Activated CD4-positive, alpha-beta T cell treated with anti-CD3 and anti-CD28 coated beads for 4 hours (primary cell): Measurements from ENCODE around the gene AUTS2.

Source experiments
- DNase-seq, 2 donors: peaks; one replicate each; pipeline ENCODE4 v3.0.0-alpha.2; 2020

The AUTS2 gene

GRCh38 chr7:70376561-70377031 lies 778.3 kb downstream of the AUTS2 start:
- DNase-seq, result no peak

DNA sequence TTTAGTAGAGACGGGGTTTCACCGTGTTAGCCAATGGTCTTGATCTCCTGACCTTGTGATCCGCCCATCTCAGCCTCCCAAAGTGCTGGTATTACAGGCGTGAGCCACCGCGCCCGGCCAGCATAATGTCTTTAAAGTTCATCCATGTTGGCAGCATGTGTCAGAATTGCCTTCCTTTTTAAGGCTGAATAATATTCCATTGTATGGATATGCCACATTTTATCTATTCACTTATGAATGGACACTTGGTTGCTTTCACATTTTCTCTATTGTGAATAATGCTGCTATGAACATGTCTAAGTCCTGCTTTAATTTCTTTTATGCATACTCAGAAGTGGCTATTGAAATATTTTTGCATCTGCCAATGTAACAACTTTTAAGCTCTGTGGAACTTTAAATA lies 779.7 kb downstream of the AUTS2 start:
- no peak for DNase-seq

DNA sequence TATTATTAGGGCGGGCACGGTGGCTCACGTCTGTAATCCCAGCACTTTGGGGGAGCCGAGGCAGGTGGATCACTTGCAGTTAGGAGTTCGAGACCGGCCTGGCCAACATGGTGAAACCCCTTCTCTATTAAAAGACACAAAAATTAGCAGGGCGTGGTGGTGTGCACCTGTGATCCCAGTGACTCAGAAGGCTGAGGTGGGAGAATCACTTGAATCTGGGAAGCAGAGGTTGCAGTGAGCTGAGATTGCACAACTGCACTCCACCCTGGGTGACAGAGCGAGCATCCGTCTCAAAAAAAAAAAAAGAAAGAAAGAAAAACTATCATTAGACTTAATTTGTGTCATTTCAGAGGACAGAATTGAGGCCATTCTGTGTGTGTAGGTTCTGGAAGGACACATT lies 780.9 kb downstream of the AUTS2 start:
- no peak for DNase-seq

DNA sequence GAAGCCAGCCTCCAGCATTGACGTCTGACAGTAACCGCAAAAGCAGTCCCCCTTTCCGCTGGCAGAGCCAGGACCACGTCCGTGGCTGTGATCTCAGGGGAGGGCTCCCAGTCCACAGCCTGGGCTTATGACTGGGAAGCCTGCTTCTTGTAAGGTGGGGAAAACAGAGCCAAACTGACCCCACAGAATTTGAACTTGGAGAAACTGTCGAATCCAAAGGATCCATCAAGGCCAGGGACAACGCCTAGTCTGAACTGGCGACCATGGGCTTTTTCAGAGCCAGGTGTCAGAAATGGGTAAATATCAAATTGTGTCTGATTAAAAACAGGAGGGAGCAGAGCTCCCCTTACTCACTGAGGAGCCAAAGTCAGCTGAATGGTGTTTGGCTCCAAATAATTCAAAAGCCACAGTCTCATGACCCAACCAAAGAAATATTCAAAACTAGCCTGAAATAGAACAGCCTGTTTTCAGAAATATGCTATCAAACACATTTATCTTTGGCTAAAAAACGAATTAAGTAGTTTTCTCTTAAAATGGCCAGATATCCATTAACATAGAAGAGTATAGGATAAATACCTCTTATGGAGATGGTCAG lies 782.2 kb downstream of the AUTS2 start:
- no peak for DNase-seq

GRCh38 chr7:70383066-70383782 lies 784.9 kb downstream of the AUTS2 start:
- no peak for DNase-seq

DNA sequence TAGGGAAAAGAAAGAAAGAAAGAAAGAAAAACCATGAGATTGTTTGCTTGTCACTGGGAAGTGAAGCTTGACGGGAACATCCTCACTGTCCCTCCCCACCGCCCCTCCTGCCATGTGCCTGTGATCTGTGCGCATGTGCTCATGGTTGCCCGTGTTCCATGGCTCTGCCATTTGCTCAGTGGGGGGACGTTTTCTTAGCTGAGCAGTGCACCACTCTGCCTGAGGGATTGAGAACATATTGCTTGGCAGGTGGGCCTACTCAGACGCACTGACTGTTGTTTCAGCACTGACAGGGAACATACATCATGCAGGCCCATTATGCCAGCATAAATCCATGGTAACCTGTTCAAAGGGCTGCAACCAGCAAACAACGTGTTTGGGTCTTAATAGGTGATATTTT lies 785.7 kb downstream of the AUTS2 start:
- DNase-seq, result no peak

DNA sequence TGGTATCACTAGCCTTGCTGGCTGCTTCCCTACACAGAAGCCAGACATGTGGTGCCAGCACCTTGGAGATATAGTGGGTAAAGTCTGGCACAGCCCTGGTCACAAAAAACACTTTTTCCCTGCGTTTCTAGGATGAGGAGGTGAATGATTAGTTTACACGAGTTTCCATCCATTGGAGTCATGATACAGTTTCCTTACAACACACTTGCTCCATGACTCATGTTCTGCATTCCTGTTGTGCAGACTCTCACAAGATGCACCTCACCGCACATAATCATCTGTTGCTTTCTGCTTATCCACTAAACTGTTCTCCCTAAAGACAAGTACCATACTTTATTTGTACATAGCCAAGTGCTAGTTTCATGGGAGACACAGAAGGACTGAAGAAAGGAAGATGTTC lies 786.6 kb downstream of the AUTS2 start:
- DNase-seq, result no peak

DNA sequence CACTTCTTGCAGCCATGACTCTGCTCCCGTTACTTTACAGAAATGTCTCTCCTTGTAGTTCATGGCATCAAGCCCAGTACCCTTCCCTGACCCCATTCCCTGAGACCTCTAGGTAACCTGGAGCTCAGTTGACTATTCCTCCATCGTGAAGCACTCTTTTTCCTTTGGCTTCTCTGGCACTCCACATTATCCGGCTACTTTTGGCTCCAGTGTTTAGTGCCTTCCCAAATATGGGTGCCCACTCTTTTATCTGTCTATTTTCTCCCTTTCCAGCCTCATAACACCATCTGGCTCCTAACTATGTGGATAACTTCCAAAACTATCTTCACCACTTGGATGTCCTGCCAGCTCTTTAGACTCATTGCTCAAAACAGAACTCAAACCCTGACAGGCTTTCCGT lies 788.9 kb downstream of the AUTS2 start:
- no peak for DNase-seq

DNA sequence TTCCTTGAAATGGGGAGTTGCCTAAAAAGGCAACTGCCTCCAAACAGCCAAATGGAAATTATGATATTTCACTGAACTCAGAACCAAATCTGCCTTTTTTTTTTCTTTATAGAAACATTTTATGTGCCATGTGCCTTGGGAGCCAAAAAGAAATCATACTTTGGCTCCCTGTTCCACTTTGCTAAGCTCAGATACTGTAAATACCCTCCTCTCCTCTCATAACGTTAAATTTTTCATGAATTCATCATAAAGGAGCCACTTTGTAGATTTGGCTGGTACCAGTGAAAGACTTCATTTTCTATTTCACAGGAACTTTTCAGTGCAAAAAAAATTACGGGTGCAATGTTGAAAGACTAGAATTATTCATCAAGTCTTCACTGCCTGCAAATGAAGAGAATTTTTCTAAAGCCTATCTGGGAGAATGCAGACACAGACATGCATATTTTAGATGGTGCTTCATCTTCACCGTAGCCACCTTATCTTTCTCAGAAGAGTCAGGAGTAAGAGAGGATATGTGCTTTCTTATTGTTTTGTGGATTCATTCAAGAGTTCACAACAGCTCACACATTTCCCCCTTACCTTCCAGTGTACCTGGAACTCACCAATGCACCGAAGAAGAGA lies 791.4 kb downstream of the AUTS2 start:
- no peak for DNase-seq

- no peak for DNase-seq
Observed at GRCh38 chr7:70390251-70390650, 792.0 kb downstream of the AUTS2 start.

GRCh38 chr7:70392256-70392876 lies 794.1 kb downstream of the AUTS2 start:
- no peak for DNase-seq

GRCh38 chr7:70392877-70393435 lies 794.7 kb downstream of the AUTS2 start:
- no peak for DNase-seq

- DNase-seq, result no peak
Observed at GRCh38 chr7:70393956-70394355, 795.7 kb downstream of the AUTS2 start.

DNA sequence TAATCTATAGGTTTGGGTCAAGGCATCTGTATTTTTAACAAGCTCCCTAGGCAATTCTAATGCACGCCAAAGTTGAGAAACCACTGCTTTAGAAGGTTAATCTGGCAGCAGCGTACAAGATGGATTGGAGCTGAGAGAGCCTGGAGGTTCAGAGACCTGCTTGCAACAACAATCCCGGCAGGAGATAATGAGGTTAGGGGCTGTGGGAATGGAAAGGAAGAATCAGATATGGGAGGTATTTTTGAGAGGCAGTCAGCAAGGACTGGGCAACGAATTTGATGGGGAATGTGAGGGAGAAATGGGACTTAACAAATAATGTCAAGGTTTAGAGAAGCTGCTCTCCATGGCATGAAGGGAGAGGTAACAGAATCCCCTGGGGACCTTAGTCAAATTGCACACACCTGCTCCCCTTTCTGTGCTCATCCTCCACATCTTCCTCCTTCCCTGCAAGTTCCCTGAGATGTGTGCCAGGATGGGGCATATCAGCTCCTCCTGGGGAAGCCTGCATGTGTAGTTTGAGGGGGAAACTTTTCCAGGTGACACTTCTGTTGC lies 802.6 kb downstream of the AUTS2 start:
- no peak for DNase-seq

- no peak for DNase-seq
Observed at GRCh38 chr7:70402069-70402468, 803.8 kb downstream of the AUTS2 start.

GRCh38 chr7:70405241-70405640 lies 807.0 kb downstream of the AUTS2 start:
- no peak for DNase-seq

DNA sequence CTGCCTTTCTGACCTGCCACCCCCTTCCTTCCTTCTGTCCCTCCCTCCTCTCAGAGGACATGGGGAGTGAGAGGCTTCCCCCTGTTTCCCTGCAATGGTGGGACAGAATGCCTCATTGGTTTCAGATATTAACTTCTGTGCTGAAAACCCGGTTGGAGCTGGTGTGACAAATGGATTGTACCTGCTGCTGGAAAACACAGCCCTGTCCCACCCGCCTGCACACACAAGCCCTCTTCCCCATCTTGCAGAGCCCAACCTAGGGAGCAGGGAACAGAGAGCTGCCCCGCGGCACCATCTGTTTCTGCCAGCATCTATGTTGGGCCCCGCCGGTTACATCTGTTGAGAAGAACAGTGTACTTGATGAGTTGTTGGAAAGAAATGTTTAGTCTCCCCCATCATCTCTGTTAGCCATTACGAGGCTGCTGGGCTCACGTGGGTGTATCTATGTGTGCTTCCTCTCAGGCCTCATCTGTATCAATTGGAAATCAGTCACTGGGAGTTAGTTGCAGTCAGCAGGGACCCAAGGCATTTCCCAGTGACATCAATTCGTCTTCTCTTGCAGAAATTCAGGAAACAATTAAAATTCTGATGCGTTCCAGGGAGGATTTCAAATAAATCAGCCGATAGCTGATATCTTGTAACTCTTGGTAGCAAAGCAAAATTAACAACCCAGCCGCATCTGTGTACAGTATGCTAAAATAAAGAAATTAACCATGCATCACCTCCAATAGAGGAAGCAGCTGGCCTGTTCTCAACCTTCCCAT lies 808.1 kb downstream of the AUTS2 start:
- no peak for DNase-seq

DNA sequence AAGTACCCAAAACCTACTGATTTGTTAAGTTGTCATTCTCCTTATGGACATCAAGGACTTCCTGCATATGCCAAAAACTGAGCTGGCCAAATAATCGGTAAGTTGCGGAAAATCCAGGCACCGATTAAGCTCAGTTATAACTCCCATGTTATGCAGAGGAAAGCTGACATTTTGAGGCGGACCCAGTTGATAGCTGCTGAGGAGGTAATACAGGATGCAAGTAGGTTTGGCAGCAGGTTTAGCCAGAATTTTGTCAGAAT lies 808.6 kb downstream of the AUTS2 start:
- no peak for DNase-seq

DNA sequence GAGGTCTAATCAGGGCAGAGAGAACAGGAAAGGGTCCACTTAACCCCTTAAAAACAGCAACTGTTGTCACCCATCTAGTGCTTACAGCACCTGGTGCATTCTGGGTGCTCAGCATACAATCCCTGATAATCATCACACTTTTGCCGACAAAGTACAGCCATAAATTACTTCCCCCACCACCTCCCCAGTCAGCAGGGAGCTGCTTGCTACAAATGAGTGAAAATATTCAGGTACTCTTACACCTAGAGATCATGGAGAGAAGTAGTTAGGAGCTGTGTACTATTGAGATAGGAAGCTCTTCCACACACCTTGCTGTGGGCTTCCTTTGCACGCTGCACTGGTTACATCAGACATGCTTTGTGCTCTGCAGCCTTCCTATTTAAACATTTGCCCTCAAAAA lies 810.2 kb downstream of the AUTS2 start:
- no peak for DNase-seq

GRCh38 chr7:70408891-70409290 lies 810.6 kb downstream of the AUTS2 start:
- DNase-seq, result no peak

- DNase-seq, result no peak
Observed at GRCh38 chr7:70410134-70410750, 812.0 kb downstream of the AUTS2 start.

GRCh38 chr7:70414368-70414767 lies 816.1 kb downstream of the AUTS2 start:
- DNase-seq, result no peak
